Esophagus muscularis mucosa (tissue), 4 donors: Measurements from ENCODE around the gene PDZK1IP1. TPM values are rescaled to one million over a fixed set of nuclear protein-coding genes. Genes with fewer than 3 reads are reported as not detected.

Experiments used
- DNase-seq: peaks from one replicate; pipeline ENCODE4 v3.0.0-alpha.2; 2017; ENCODE audit errors: extremely low spot score
- H3K27ac ChIP-seq, 4 donors: fragments of 200-600 bp; sonication (generic); replicated peaks in 1 of 4; 1 replicate in 3 of 4; 2 replicates in 1 of 4; pipeline ENCODE4 v1.5.1; 2016 to 2019; ENCODE audit warnings: mild to moderate bottlenecking in 1 of 4
- H3K27me3 ChIP-seq, 4 donors: fragments of 200-600 bp; sonication (generic); one replicate each; pipeline versions ENCODE4 v1.5.1 to v1.6.0; 2016 to 2019
- H3K36me3 ChIP-seq, 4 donors: fragments of 200-600 bp; sonication (generic); one replicate each; pipeline ENCODE4 v1.5.1; 2016 to 2019
- H3K4me1 ChIP-seq, 4 donors: fragments of 200-600 bp; sonication (generic); one replicate each; pipeline ENCODE4 v1.5.1; 2016 to 2019
- H3K4me3 ChIP-seq, 4 donors: fragments of 200-600 bp; sonication (generic); 1 replicate in 2 of 4; 2 replicates in 2 of 4; pipeline ENCODE4 v1.5.1; 2016 to 2019; ENCODE audit warnings: mild to moderate bottlenecking in 4 of 4, moderate library complexity in 1 of 4
- H3K9me3 ChIP-seq, 4 donors: fragments of 200-600 bp; sonication (generic); 1 replicate in 3 of 4; 2 replicates in 1 of 4; pipeline ENCODE4 v1.5.1; 2016 to 2019
- CTCF ChIP-seq, 3 experiments: fragments of 200-600 bp in 2 of 3; fragments of 450-650 bp in 1 of 3; sonication (generic) in 2 of 3; IDR thresholded peaks; one replicate each; pipeline ENCODE4 v1.5.1; 2017 to 2019; ENCODE audit warnings: antibody characterized with exemption in 3 of 3, mild to moderate bottlenecking in 2 of 3, moderate library complexity in 1 of 3
- EP300 ChIP-seq: sonication (generic); formaldehyde crosslinking; IDR thresholded peaks from one replicate; pipeline ENCODE4 v1.6.1; 2017; ENCODE audit warnings: antibody characterized with exemption
- POLR2A ChIP-seq: fragments of 450-650 bp; IDR thresholded peaks from one replicate; pipeline ENCODE4 v1.6.1; 2017; ENCODE audit warnings: antibody characterized with exemption, moderate library complexity, mild to moderate bottlenecking, low read depth
- POLR2AphosphoS5 ChIP-seq, 2 donors: sonication (generic); formaldehyde crosslinking; IDR thresholded peaks; one replicate each; pipeline ENCODE4 v1.6.1; 2017; ENCODE audit warnings: antibody characterized with exemption in 2 of 2
- WGBS: methylation state at CpG from one replicate; pipeline ENCODE4 v1.1.5; 2018; 5-methylcytosine and 5-hydroxymethylcytosine counted together
- intact Hi-C: fragments of 100-400 bp; cut with DNase I; formaldehyde crosslinking; loops from one replicate; pipeline ENCODE4 v1.15.1; 2023
- total RNA-seq, 4 donors: library from RNA; depleted of rRNA; stranded (reverse); fragments of >200 nt; gene quantifications; one replicate each; pipeline versions ENCODE4 v1.1.0 to v1.2.1, GENCODE V29; 2016

PDZK1IP1 gene
- total RNA-seq, 4 donors from 2014 or later: 1.8 TPM; not detected in 3

GRCh38 chr1:47184090-47184821 is 5.6 kb downstream of the PDZK1IP1 start:
- no peak overlapping the region for H3K4me3 ChIP-seq
- no peak overlapping the region for H3K27ac ChIP-seq
- 77% methylated on average over 5 of the region's 5 CpGs for whole genome bisulfite sequencing
- no peaks in the 10 kb centered on the region for H3K36me3 ChIP-seq
- peaks cover 10 to 15% (median 14%) of the 10 kb centered on the region in 4 donors for H3K4me1 ChIP-seq
- intact Hi-C loops: no loop called here
- peaks cover 0 to 39% (median 0%) of the 10 kb centered on the region in 4 donors for H3K27me3 ChIP-seq
- TF ChIP-seq POLR2A (no peak), EP300 (no peak), CTCF (IDR thresholded peaks at IDR 0.05) (no peak), POLR2AphosphoS5 (IDR thresholded peaks at IDR 0.05) (no peak)
- H3K9me3 ChIP-seq: no peaks in the 10 kb centered on the region
- peak; percentile 53 for DNase-seq

GRCh38 chr1:47183308-47184089 is 6.3 kb downstream of the PDZK1IP1 start:
- Histone ChIP-seq H3K27me3 (peaks cover 0 to 39% (median 0%) of the 10 kb centered on the region in 4 donors), H3K4me1 (peaks cover 15 to 19% (median 17%) of the 10 kb centered on the region in 4 donors), H3K36me3 (no peaks in the 10 kb centered on the region), H3K4me3 (no peak overlapping the region), H3K27ac (no peak overlapping the region), H3K9me3 (no peaks in the 10 kb centered on the region)
- DNase-seq: peak; percentile 82
- intact Hi-C loops: no loop called here
- no peak for TF ChIP-seq POLR2AphosphoS5 (IDR thresholded peaks at IDR 0.05)
- TF ChIP-seq CTCF (IDR thresholded peaks at IDR 0.05): no peak
- no peak for TF ChIP-seq POLR2A
- TF ChIP-seq EP300: no peak
- 85% methylated on average over 9 of the region's 11 CpGs for WGBS

- Histone ChIP-seq H3K4me1 (peaks cover 15 to 19% (median 17%) of the 10 kb centered on the region in 4 donors), H3K27me3 (peaks cover 0 to 39% (median 0%) of the 10 kb centered on the region in 4 donors), H3K9me3 (no peaks in the 10 kb centered on the region), H3K36me3 (no peaks in the 10 kb centered on the region), H3K27ac (no peak overlapping the region), H3K4me3 (no peak overlapping the region)
- no peak for TF ChIP-seq POLR2AphosphoS5 (IDR thresholded peaks at IDR 0.05)
- no peak for TF ChIP-seq CTCF (IDR thresholded peaks at IDR 0.05)
- no peak for TF ChIP-seq POLR2A
- no peak for TF ChIP-seq EP300
- 66% methylated on average over 7 of the region's 7 CpGs for WGBS
- peak; percentile 78 for DNase-seq
- intact Hi-C loops: no loop called here
Measured at GRCh38 chr1:47182676-47183235, 7.1 kb downstream of the PDZK1IP1 start.

GRCh38 chr1:47181955-47182675 is 7.7 kb downstream of the PDZK1IP1 start:
- DNase-seq: peak; percentile 68
- no peak for TF ChIP-seq POLR2A
- no peak for TF ChIP-seq CTCF (IDR thresholded peaks at IDR 0.05)
- TF ChIP-seq EP300: no peak
- TF ChIP-seq POLR2AphosphoS5 (IDR thresholded peaks at IDR 0.05): no peak
- H3K4me3 ChIP-seq: no peak overlapping the region
- intact Hi-C loops: no loop called here
- H3K27me3 ChIP-seq: peaks cover 0 to 39% (median 0%) of the 10 kb centered on the region in 4 donors
- WGBS: 72% methylated on average over 7 of the region's 7 CpGs
- H3K9me3 ChIP-seq: no peaks in the 10 kb centered on the region
- peaks cover 15 to 19% (median 17%) of the 10 kb centered on the region in 4 donors for H3K4me1 ChIP-seq
- no peaks in the 10 kb centered on the region for H3K36me3 ChIP-seq
- H3K27ac ChIP-seq: no peak overlapping the region
